ENCODE data around the gene ZNF680. TPM values are rescaled to one million over a fixed set of nuclear protein-coding genes. Genes with fewer than 3 reads are reported as not detected.
A peak's percentile ranks its signal among the peaks of the same experiment; 100 is the strongest.

ZNF680 gene
- 10 to 100 TPM; 21.8 to 23.7 TPM for total RNA-seq

- Mint-ChIP-seq H3K36me3 (peaks cover 37% of the 10 kb centered on the region), H3K4me3 (peak within 1 kb of the TSS; percentile 99), H3K27ac (peak within 1 kb of the TSS; percentile 100)
These were observed at the start of gene ZNF680 for GRCh38 chr7:64562626-64563278. TSS of gene ZNF680 (minus strand) at chr7:64563071. CDS start at chr7:64562954, 117 bp downstream.

GRCh38 chr7:64612452-64612851 is 49.6 kb upstream of the ZNF680 start:
- POLR2A ChIA-PET, result no interaction called here
- H3K27ac Mint-ChIP-seq, result no peak overlapping the region

More at GRCh38 chr7:64562626-64563278, at the start of gene ZNF680:
- DNase-seq (peak; percentile 84), ATAC-seq (ENCODE audit: low read depth) (peak; percentile 99)
- POLR2A ChIA-PET, result interaction anchor here (0.5 to 3.4 kb wide), 16 partner anchors 12 to 661 kb away, joined by 3 to 28 read pairs (median 4); partner anchors contain the start of genes ERV3-1, ZNF107, ZNF138 and ZNF273
- Mint-ChIP-seq H3K27me3 (no peaks in the 10 kb centered on the region), H3K9me3 (peaks cover 18% of the 10 kb centered on the region), H3K4me1 (peaks cover 5% of the 10 kb centered on the region)

GRCh38 chr7:64611717-64612116 is 48.8 kb upstream of the ZNF680 start:
- Mint-ChIP-seq H3K27me3 (no peaks in the 10 kb centered on the region), H3K9me3 (peaks cover 7% of the 10 kb centered on the region), H3K36me3 (no peaks in the 10 kb centered on the region), H3K27ac (no peak overlapping the region), H3K4me3 (no peak overlapping the region), H3K4me1 (no peaks in the 10 kb centered on the region)
- ATAC-seq (ENCODE audit: low read depth) (no peak), DNase-seq (no peak)
- POLR2A ChIA-PET, result no interaction called here

More at GRCh38 chr7:64612452-64612851, 49.6 kb upstream of the ZNF680 start:
- Mint-ChIP-seq H3K9me3 (peaks cover 9% of the 10 kb centered on the region), H3K4me1 (no peaks in the 10 kb centered on the region), H3K36me3 (no peaks in the 10 kb centered on the region), H3K4me3 (no peak overlapping the region), H3K27me3 (no peaks in the 10 kb centered on the region)
- ATAC-seq (ENCODE audit: low read depth) (no peak), DNase-seq (no peak)

- H3K4me1 Mint-ChIP-seq, result no peaks in the 10 kb centered on the region
- H3K27me3 Mint-ChIP-seq, result no peaks in the 10 kb centered on the region
- no peak overlapping the region for H3K27ac Mint-ChIP-seq
- POLR2A ChIA-PET, result no interaction called here
- no peaks in the 10 kb centered on the region for H3K36me3 Mint-ChIP-seq
- no peak for ATAC-seq (ENCODE audit: low read depth)
- H3K4me3 Mint-ChIP-seq, result no peak overlapping the region
- H3K9me3 Mint-ChIP-seq, result peaks cover 7% of the 10 kb centered on the region
- DNase-seq, result no peak
These were observed 48.1 kb upstream of the ZNF680 start for GRCh38 chr7:64610997-64611396.

GRCh38 chr7:64608116-64608910 is 45.4 kb upstream of the ZNF680 start:
- Mint-ChIP-seq H3K36me3 (no peaks in the 10 kb centered on the region), H3K27me3 (no peaks in the 10 kb centered on the region), H3K27ac (no peak overlapping the region), H3K9me3 (peaks cover 9% of the 10 kb centered on the region), H3K4me3 (no peak overlapping the region), H3K4me1 (no peaks in the 10 kb centered on the region)
- ATAC-seq (ENCODE audit: low read depth) (no peak), DNase-seq (no peak)
- POLR2A ChIA-PET, result no interaction called here

- DNase-seq, result no peak
- H3K4me3 Mint-ChIP-seq, result no peak overlapping the region
- no peaks in the 10 kb centered on the region for H3K36me3 Mint-ChIP-seq
- no peak overlapping the region for H3K27ac Mint-ChIP-seq
- ATAC-seq (ENCODE audit: low read depth), result no peak
- H3K27me3 Mint-ChIP-seq, result no peaks in the 10 kb centered on the region
- POLR2A ChIA-PET, result no interaction called here
- H3K4me1 Mint-ChIP-seq, result no peaks in the 10 kb centered on the region
- peaks cover 9% of the 10 kb centered on the region for H3K9me3 Mint-ChIP-seq
These were observed 43.5 kb upstream of the ZNF680 start for GRCh38 chr7:64606385-64606784.

- POLR2A ChIA-PET, result no interaction called here
- no peak overlapping the region for H3K4me3 Mint-ChIP-seq
- ATAC-seq (ENCODE audit: low read depth) (no peak), DNase-seq (no peak)
- peaks cover 8% of the 10 kb centered on the region for H3K9me3 Mint-ChIP-seq
- H3K27ac Mint-ChIP-seq, result no peak overlapping the region
- H3K36me3 Mint-ChIP-seq, result no peaks in the 10 kb centered on the region
- H3K4me1 Mint-ChIP-seq, result no peaks in the 10 kb centered on the region
- no peaks in the 10 kb centered on the region for H3K27me3 Mint-ChIP-seq
These were observed 40.4 kb upstream of the ZNF680 start for GRCh38 chr7:64603271-64603670.

DNA sequence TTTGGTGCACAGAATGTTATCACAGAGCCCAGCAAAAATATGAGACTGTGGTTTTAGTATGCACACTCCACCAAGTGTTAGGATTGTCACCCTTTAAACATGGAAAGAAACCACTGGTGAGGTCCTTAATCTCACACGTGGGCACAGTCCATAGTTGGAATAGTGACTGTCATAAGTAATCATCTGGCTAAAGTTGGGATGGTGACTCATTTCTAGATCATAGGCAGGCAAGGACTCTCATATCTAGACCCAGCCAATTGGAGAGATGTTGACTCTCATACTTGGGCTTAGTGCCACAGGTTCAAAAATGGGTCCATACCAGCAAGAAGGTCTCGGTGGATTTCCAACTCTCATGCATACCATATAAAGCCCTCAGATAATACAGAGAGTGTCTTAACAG is 39.6 kb upstream of the ZNF680 start:
- no peak overlapping the region for H3K4me3 Mint-ChIP-seq
- DNase-seq (no peak), ATAC-seq (ENCODE audit: low read depth) (no peak)
- H3K4me1 Mint-ChIP-seq, result no peaks in the 10 kb centered on the region
- no peak overlapping the region for H3K27ac Mint-ChIP-seq
- POLR2A ChIA-PET, result no interaction called here
- no peaks in the 10 kb centered on the region for H3K36me3 Mint-ChIP-seq
- peaks cover 2% of the 10 kb centered on the region for H3K9me3 Mint-ChIP-seq
- no peaks in the 10 kb centered on the region for H3K27me3 Mint-ChIP-seq

DNA sequence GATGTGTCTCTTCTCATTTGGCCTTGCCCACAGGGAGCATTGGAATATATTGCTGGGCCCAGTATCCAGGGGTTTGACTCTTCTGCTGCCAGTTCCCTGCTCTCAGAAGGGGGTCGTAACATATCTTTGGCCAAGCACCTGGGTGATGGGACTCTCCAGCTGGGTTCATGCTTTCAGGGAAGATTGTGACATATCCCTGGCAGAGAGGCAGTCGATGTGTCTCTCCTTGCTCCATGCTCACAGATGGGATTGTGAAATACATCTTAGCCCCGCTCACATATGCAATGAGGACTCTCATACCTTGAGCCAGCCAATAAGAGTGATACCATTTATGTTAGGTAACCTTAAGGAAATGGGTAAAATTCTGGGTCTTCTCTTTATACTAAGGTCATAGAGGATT is 39.2 kb upstream of the ZNF680 start:
- H3K27me3 Mint-ChIP-seq, result no peaks in the 10 kb centered on the region
- H3K36me3 Mint-ChIP-seq, result no peaks in the 10 kb centered on the region
- no peak overlapping the region for H3K4me3 Mint-ChIP-seq
- no peak overlapping the region for H3K27ac Mint-ChIP-seq
- ATAC-seq (ENCODE audit: low read depth) (no peak), DNase-seq (no peak)
- POLR2A ChIA-PET, result no interaction called here
- no peaks in the 10 kb centered on the region for H3K4me1 Mint-ChIP-seq
- H3K9me3 Mint-ChIP-seq, result peaks cover 2% of the 10 kb centered on the region

- H3K36me3 Mint-ChIP-seq, result no peaks in the 10 kb centered on the region
- peaks cover 11% of the 10 kb centered on the region for H3K9me3 Mint-ChIP-seq
- POLR2A ChIA-PET, result no interaction called here
- no peak overlapping the region for H3K27ac Mint-ChIP-seq
- no peak overlapping the region for H3K4me3 Mint-ChIP-seq
- DNase-seq (no peak), ATAC-seq (ENCODE audit: low read depth) (no peak)
- no peaks in the 10 kb centered on the region for H3K27me3 Mint-ChIP-seq
- no peaks in the 10 kb centered on the region for H3K4me1 Mint-ChIP-seq
These were observed 36.5 kb upstream of the ZNF680 start for GRCh38 chr7:64599359-64599758.

DNA sequence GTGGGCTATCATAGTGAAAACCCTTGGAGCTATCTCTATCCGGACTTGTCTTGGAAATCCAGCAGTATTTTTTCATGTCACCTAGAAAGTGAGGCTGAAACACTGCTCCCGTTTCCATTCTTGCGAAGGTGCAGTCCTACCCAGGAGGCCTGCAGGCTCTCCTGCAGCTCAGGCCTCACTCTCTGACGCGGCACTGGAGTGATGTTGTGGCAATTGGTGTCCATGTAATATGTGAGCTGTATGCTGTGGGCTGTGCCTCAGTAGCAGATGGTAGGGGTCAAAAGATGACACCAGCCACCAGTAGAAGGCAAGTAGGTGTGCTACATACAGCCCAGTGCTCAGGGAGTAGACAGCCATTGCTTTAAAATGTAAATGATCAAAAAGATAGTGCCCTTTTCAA is 28.1 kb upstream of the ZNF680 start:
- Mint-ChIP-seq H3K4me1 (no peaks in the 10 kb centered on the region), H3K27ac (no peak overlapping the region), H3K36me3 (no peaks in the 10 kb centered on the region), H3K9me3 (peaks cover 13% of the 10 kb centered on the region), H3K4me3 (no peak overlapping the region), H3K27me3 (no peaks in the 10 kb centered on the region)
- POLR2A ChIA-PET, result no interaction called here
- no peak for DNase-seq
- no peak for ATAC-seq (ENCODE audit: low read depth)

DNA sequence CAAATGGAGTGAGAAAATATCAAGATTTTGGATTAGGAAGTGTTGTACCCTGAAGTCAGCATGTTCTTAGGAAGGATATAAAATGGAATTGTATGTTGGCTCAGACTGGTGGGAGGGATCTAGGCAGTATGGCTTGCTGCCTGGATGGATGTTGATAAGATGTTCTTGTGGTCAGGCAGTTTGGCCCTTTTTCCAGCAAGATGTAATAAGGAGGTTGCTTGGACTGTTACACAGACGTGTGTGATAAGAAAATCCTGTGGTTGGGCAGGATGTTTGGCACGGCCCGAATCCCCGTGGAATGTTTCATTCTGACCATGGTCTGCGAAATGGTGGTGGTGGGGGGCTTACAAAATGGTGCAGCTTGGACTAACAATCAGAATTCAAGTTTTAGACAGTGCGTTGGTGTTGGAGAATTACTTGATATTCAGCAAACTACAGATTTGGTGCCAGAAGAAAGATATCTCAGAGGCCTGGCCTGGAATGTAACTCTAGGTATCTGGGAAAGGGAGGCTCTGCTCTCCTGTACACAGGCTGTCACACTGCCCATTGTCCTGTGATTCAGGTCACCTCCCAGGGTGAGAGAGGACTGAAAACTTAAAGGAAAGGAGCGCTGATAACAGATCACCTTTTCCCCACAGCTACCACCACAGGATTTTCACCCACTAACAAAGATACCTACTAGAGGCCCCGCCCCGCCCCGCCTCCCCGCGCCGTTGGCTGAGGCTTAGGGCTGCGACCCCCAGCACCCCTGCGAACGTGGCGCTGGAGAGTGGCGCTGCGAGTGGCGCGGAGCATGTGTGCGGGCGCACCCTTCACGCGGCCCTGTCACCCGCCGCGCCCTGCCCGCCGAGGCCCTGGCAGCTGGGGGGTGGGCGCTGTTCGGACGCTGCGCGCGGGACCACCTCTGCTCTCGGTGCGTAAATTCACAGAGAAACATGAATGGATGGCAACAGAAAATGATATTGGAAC is 19.3 kb upstream of the ZNF680 start:
- Mint-ChIP-seq H3K27me3 (no peaks in the 10 kb centered on the region), H3K27ac (no peak overlapping the region), H3K4me3 (no peak overlapping the region), H3K9me3 (peaks cover 22% of the 10 kb centered on the region), H3K36me3 (no peaks in the 10 kb centered on the region), H3K4me1 (no peaks in the 10 kb centered on the region)
- ATAC-seq (ENCODE audit: low read depth), result no peak
- no peak for DNase-seq
- POLR2A ChIA-PET, result no interaction called here

- H3K27me3 Mint-ChIP-seq, result no peaks in the 10 kb centered on the region
- H3K27ac Mint-ChIP-seq, result no peak overlapping the region
- DNase-seq (no peak), ATAC-seq (ENCODE audit: low read depth) (no peak)
- POLR2A ChIA-PET, result no interaction called here
- no peak overlapping the region for H3K4me3 Mint-ChIP-seq
- H3K36me3 Mint-ChIP-seq, result no peaks in the 10 kb centered on the region
- peaks cover 19% of the 10 kb centered on the region for H3K9me3 Mint-ChIP-seq
- no peaks in the 10 kb centered on the region for H3K4me1 Mint-ChIP-seq
These were observed 18.5 kb upstream of the ZNF680 start for GRCh38 chr7:64581391-64581790.

All from activated naive CD8-positive, alpha-beta T cell treated with anti-CD3 and anti-CD28 coated beads, Interleukin-2, amount 10 ng/mL, durations not matched to agents 7 days and 5 days (primary cell).